Heart right ventricle (tissue), 16 donors: ENCODE data around the gene PRKAG2. TPM values are rescaled to one million over a fixed set of nuclear protein-coding genes. Genes with fewer than 3 reads are reported as not detected.

Experiments used
- ATAC-seq, 8 donors: fragments of 200-7000 bp; cut with Tn5 transposase; one replicate each; pipeline ENCODE4 v1.9.1; 2020; ENCODE audit warnings: mild to moderate bottlenecking in 8 of 8, moderate library complexity in 8 of 8, moderate number of reproducible peaks in 1 of 8
- DNase-seq, 2 donors: peaks; one replicate each; pipeline ENCODE4 v3.0.0-alpha.2; 2020
- H3K27ac ChIP-seq, 10 donors: fragments of 200-600 bp; sonication (generic) in 2 of 10; one replicate each; pipeline versions ENCODE4 v1.5.0 to v1.8.0; 2020 to 2022; ENCODE audit warnings: mild to moderate bottlenecking in 3 of 10
- H3K27me3 ChIP-seq, 7 donors: fragments of 200-600 bp; one replicate each; pipeline ENCODE4 v1.8.0; 2021 to 2022; ENCODE audit warnings: mild to moderate bottlenecking in 2 of 7
- H3K36me3 ChIP-seq, 9 donors: fragments of 200-600 bp; sonication (generic) in 1 of 9; one replicate each; pipeline versions ENCODE4 v1.5.0 to v1.8.0; 2020 to 2022; ENCODE audit warnings: mild to moderate bottlenecking in 2 of 9
- H3K4me1 ChIP-seq, 9 donors: fragments of 200-600 bp; sonication (generic) in 1 of 9; one replicate each; pipeline versions ENCODE4 v1.5.0 to v1.8.0; 2020 to 2022; ENCODE audit warnings: mild to moderate bottlenecking in 4 of 9
- H3K4me3 ChIP-seq, 10 donors: fragments of 200-600 bp; sonication (generic) in 2 of 10; one replicate each; pipeline versions ENCODE4 v1.5.0 to v1.8.0; 2020 to 2022; ENCODE audit warnings: mild to moderate bottlenecking in 7 of 10, moderate library complexity in 2 of 10
- H3K9me3 ChIP-seq, 11 donors: fragments of 200-600 bp in 10 of 11; sonication (generic) in 2 of 11; one replicate each; pipeline versions ENCODE4 v1.5.0 to v1.8.0; 2013 to 2022; ENCODE audit warnings: mild to moderate bottlenecking in 2 of 11, control low read depth in 1 of 11, moderate library complexity in 1 of 11
- CTCF ChIP-seq, 9 donors: fragments of 200-600 bp; sonication (generic) in 2 of 9; IDR thresholded peaks; one replicate each; pipeline versions ENCODE4 v1.5.0 to v1.8.0; 2021 to 2022; ENCODE audit warnings: antibody characterized with exemption in 9 of 9, mild to moderate bottlenecking in 5 of 9, moderate library complexity in 1 of 9
- WGBS, 2 donors: extraction: QIAGEN DNeasy Blood & Tissue Kit; methylation state at CpG; one replicate each; pipeline ENCODE4 v1.1.7; 2013; ENCODE audit warnings: inconsistent platforms in 1 of 2; 5-methylcytosine and 5-hydroxymethylcytosine counted together
- intact Hi-C, 10 donors: fragments of 100-400 bp; cut with DNase I; formaldehyde crosslinking; loops; one replicate each; pipeline versions ENCODE4 v1.11.1 to v1.14.2; 2022
- polyA plus RNA-seq, 2 donors: library from polyadenylated mRNA; stranded (reverse); fragments of 200-250 nt; gene quantifications; one replicate each; pipeline ENCODE4 v1.2.3, GENCODE V29; 2013
- total RNA-seq, 10 donors: library from RNA; stranded (reverse); fragmentation: NEBNext Ultra II Directional in 3 of 10; extraction: Animal tissue kit (Norgen Biotek cat#: 25700) in 3 of 10; gene quantifications; one replicate each; pipeline versions ENCODE4 v1.2.1 to v1.2.4, GENCODE V29; 2021 to 2023
- donor health status: Arrhythmogenic right ventricular cardiomyopathy.
- donor health status: ischemic (EF 13 %, LVEDD 7.1; RV severe dilation, severe dysfunction).
- donor health status: healthy with polysubstance abuse.
- donor health status: DM: no; HTN: yes; CAD: no.
- donor health status: DM: no; HTN: no; CAD: no.
- donor health status: ischemic (EF 25% LVEDD 6.9; RV normal size, moderate dysfunction).
- donor health status: ischemic (EF 25% LVEDD 5.7; RV mildly dilated, moderate dysfunction).
- donor health status: healthy.
- donor health status: DM: yes; HTN: yes; CAD: no.
- donor health status: Ischemic cardiomyopathy.
- donor health status: ischemic (EF 35%, LVEDD 5.7; RV mildly dilated, moderate dysfunction).
- donor health status: nonischemic (EF 11% LVEDD 7.7; RV severe dilation, severe dysfunction).
- donor health status: DM: yes; HTN: yes; CAD: no.
- donor health status: PGD.
- donor health status: ischemic (EF 29% LVEDD 5.4; RV normal size, mild dysfunction).
- donor health status: nonischemic (EF 23%, LVEDD 6.1; RV moderate dilation, normal function).

The PRKAG2 gene
- total and polyA plus RNA-seq, 12 donors, result 52.4 to 156 (median 114) TPM

GRCh38 chr7:151682831-151683614 is 193.9 kb downstream of the PRKAG2 start:
- 83 to 94% methylated on average over 14 of the region's 14 CpGs for WGBS, 2 donors
- intact Hi-C loops, result no loop called here
- DNase-seq (no peak), ATAC-seq (no peak)
- Histone ChIP-seq H3K4me1 (peaks cover 5 to 51% (median 32%) of the 10 kb centered on the region in 9 donors), H3K27me3 (no peaks in the 10 kb centered on the region), H3K27ac (peak overlapping the region in 4 of 10 donors; percentile 7 to 53 (median 20)), H3K36me3 (no peaks in the 10 kb centered on the region), H3K4me3 (no peak overlapping the region), H3K9me3 (no peaks in the 10 kb centered on the region)
- no peak for TF ChIP-seq CTCF (IDR thresholded peaks at IDR 0.05)

- H3K4me3 ChIP-seq, result no peak overlapping the region
- H3K27ac ChIP-seq, result no peak overlapping the region
- H3K9me3 ChIP-seq, result no peaks in the 10 kb centered on the region
- H3K36me3 ChIP-seq, result no peaks in the 10 kb centered on the region
- 89 to 97% methylated on average over 3 of the region's 3 CpGs for WGBS, 2 donors
- H3K27me3 ChIP-seq, result no peaks in the 10 kb centered on the region
- DNase-seq, result no peak
- no peak for TF ChIP-seq CTCF (IDR thresholded peaks at IDR 0.05)
- intact Hi-C loops, result no loop called here
- H3K4me1 ChIP-seq, result peaks cover 6 to 51% (median 28%) of the 10 kb centered on the region in 9 donors
- no peak for ATAC-seq
Observed at GRCh38 chr7:151681726-151682125, 195.2 kb downstream of the PRKAG2 start.

- H3K4me1 ChIP-seq, result peaks cover 6 to 44% (median 23%) of the 10 kb centered on the region in 9 donors
- H3K9me3 ChIP-seq, result no peaks in the 10 kb centered on the region
- H3K36me3 ChIP-seq, result no peaks in the 10 kb centered on the region
- peak in 2 of 8 donors; percentile 6 to 57 for ATAC-seq
- DNase-seq, result no peak
- H3K27me3 ChIP-seq, result no peaks in the 10 kb centered on the region
- no peak for TF ChIP-seq CTCF (IDR thresholded peaks at IDR 0.05)
- peak overlapping the region in 1 of 10 donors; percentile 52 for H3K27ac ChIP-seq
- intact Hi-C loops, result no loop called here
- WGBS, 2 donors, result 80 to 82% methylated on average over 7 of the region's 7 CpGs
- no peak overlapping the region for H3K4me3 ChIP-seq
Observed at GRCh38 chr7:151680810-151681209, 196.1 kb downstream of the PRKAG2 start.

GRCh38 chr7:151679881-151680612 is 196.9 kb downstream of the PRKAG2 start:
- TF ChIP-seq CTCF (IDR thresholded peaks at IDR 0.05), result no peak
- peaks cover 6 to 44% (median 23%) of the 10 kb centered on the region in 9 donors for H3K4me1 ChIP-seq
- H3K4me3 ChIP-seq, result no peak overlapping the region
- WGBS, 2 donors, result 81 to 86% methylated on average over 11 of the region's 11 CpGs
- intact Hi-C loops, result no loop called here
- H3K36me3 ChIP-seq, result peaks cover 0 to 5% (median 0%) of the 10 kb centered on the region in 9 donors
- no peak for ATAC-seq
- H3K27ac ChIP-seq, result peak overlapping the region in 2 of 10 donors; percentile 15 to 52
- H3K27me3 ChIP-seq, result no peaks in the 10 kb centered on the region
- no peaks in the 10 kb centered on the region for H3K9me3 ChIP-seq
- no peak for DNase-seq
